Measurements from ENCODE around the gene TSHZ3. TPM values are rescaled to one million over a fixed set of nuclear protein-coding genes. Genes with fewer than 3 reads are reported as not detected.

Gene TSHZ3
- total and polyA plus RNA-seq, 2 of the 8 experiments (the other 6 are each of a cell fraction or from before 2014, with no cell fraction given), result 3.1 to 12.3 TPM

GRCh38 chr19:31303262-31303815, 45.9 kb downstream of the TSHZ3 start:
- Histone ChIP-seq H3K4ac (replicated peaks; ENCODE audit: insufficient read length, low read depth, low read length) (no peak overlapping the region), H3K56ac (replicated peaks; ENCODE audit: insufficient read length, low read depth, low read length) (no peak overlapping the region), H4K91ac (replicated peaks; ENCODE audit: insufficient read length, low read length) (no peak overlapping the region), H3K79me2 (ENCODE audit: control insufficient read depth in 1 of 2, insufficient read depth in 2 of 2, low read length in 2 of 2) (peaks cover 0 to 14% of the 10 kb centered on the region in 2 experiments; a peak in 2 of 4 replicates), H2AK5ac (ENCODE audit: low read depth, low read length) (no peak overlapping the region), H3K36me3 (ENCODE audit: control insufficient read depth in 2 of 4, insufficient read depth in 4 of 4, low read length in 3 of 4) (no peaks in the 10 kb centered on the region), H3K23me2 (ENCODE audit: low read depth, low read length) (no peaks in the 10 kb centered on the region), H3K23ac (ENCODE audit: insufficient read length) (no peak overlapping the region), H4K5ac (ENCODE audit: insufficient read length, low read depth, low read length) (no peak overlapping the region), H2BK5ac (ENCODE audit: low read depth, low read length) (no peak overlapping the region), H3K27ac (ENCODE audit: low read depth, low read length) (no peak overlapping the region), H3K4me1 (replicated peaks in 1 of 4; ENCODE audit: control insufficient read depth in 3 of 4, insufficient read depth in 4 of 4, low read length in 3 of 4) (no peaks in the 10 kb centered on the region; a peak in 1 of 7 replicates), H3K4me2 (ENCODE audit: insufficient read depth in 1 of 2, low read depth in 2 of 2, low read length in 2 of 2) (no peak overlapping the region), H2AFZ (ENCODE audit: low read length) (no peak overlapping the region), H2BK12ac (ENCODE audit: low read depth, low read length) (no peak overlapping the region), H4K8ac (ENCODE audit: extremely low read depth, insufficient read depth, low read length) (no peak overlapping the region), H3K79me1 (ENCODE audit: low read depth, low read length) (peaks cover 7% of the 10 kb centered on the region), H3K9ac (replicated peaks in 1 of 4; ENCODE audit: extremely low read depth in 1 of 4, low read depth in 3 of 4, low read length in 3 of 4) (no peak overlapping the region), H3K9me3 (ENCODE audit: insufficient read depth in 2 of 2, low read depth in 1 of 2, low read length in 1 of 2) (no peaks in the 10 kb centered on the region), H2BK15ac (ENCODE audit: low read length) (no peak overlapping the region), H3K14ac (ENCODE audit: insufficient read length) (no peak overlapping the region), H3K18ac (ENCODE audit: extremely low read depth, low read length) (no peak overlapping the region), H3K27me3 (replicated peaks in 1 of 4; ENCODE audit: control insufficient read depth in 3 of 4, extremely low read depth in 1 of 4, insufficient read depth in 3 of 4, low read length in 3 of 4) (no peaks in the 10 kb centered on the region), H2BK120ac (replicated peaks; ENCODE audit: low read depth, low read length) (no peak overlapping the region), H4K20me1 (replicated peaks in 1 of 2; ENCODE audit: control insufficient read depth in 1 of 2, insufficient read depth in 2 of 2, low read length in 2 of 2) (peaks cover 2 to 3% of the 10 kb centered on the region in 2 experiments), H3K4me3 (ENCODE audit: extremely low read depth in 1 of 4, insufficient read depth in 2 of 4, low read depth in 3 of 4, low read length in 4 of 4) (no peak overlapping the region), H2BK20ac (ENCODE audit: low read length) (no peak overlapping the region)
- FAIRE-seq (no peak), DNase-seq (ENCODE audit: low read depth in 1 of 2, low spot score in 2 of 2) (no peak)
- 93% methylated on average over 16 of the region's 16 CpGs; no CpG with 5 or more reads in 1 of the 2 experiments for WGBS, 2 experiments (ENCODE audit: extremely low coverage in 1 of 2, insufficient coverage in 1 of 2, insufficient read length in 1 of 2, insufficient replicate concordance in 2 of 2, low coverage in 1 of 2, low lambda C conversion rate in 2 of 2, missing lambda C conversion rate in 1 of 2)
- POLR2A ChIA-PET (ENCODE audit: partially characterized antibody), result no interaction called here
- CTCF ChIA-PET (ENCODE audit: partially characterized antibody), result no interaction called here
- TF ChIP-seq SAP30 (IDR thresholded peaks at IDR 0.05; ENCODE audit: insufficient read depth, insufficient replicate concordance, low read length) (no peak), CREB1 (IDR thresholded peaks at IDR 0.05) (no peak), CHD2 (IDR thresholded peaks at IDR 0.05; ENCODE audit: low read length) (no peak), YY1 (IDR thresholded peaks at IDR 0.05; ENCODE audit: low read depth, low read length) (no peak), CTBP2 (IDR thresholded peaks at IDR 0.05; ENCODE audit: borderline replicate concordance, insufficient read depth, insufficient read length, low read length) (no peak), EZH2 (IDR thresholded peaks at IDR 0.05; ENCODE audit: low read depth, low read length, severe bottlenecking) (no peak), JUND (IDR thresholded peaks at IDR 0.05; ENCODE audit: low read length) (no peak), BRCA1 (IDR thresholded peaks at IDR 0.05; ENCODE audit: low read depth, low read length) (no peak), EGR1 (IDR thresholded peaks at IDR 0.05; ENCODE audit: borderline replicate concordance, low read depth, low read length) (no peak), TBP (IDR thresholded peaks at IDR 0.05; ENCODE audit: low read depth, low read length) (no peak), GTF2F1 (IDR thresholded peaks at IDR 0.05; ENCODE audit: borderline replicate concordance, low read depth, low read length) (no peak), USF2 (IDR thresholded peaks at IDR 0.05; ENCODE audit: low read length) (no peak), ATF3 (IDR thresholded peaks at IDR 0.05; ENCODE audit: insufficient read depth, low read depth, low read length) (no peak)
